Activated CD4-positive, CD25-positive, alpha-beta regulatory T cell treated with anti-CD3 and anti-CD28 coated beads, Interleukin-2, amount 50 U/mL, for 72 hours (primary cell): ENCODE measurements around the gene OR2AG1.
"Not testable (repeated sequence)": the region's sequence is repeated elsewhere in the genome, so short reads cannot be mapped to it uniquely, and the experiment has no call there.

Experiments used
- DNase-seq: peaks from one replicate; pipeline ENCODE4 v3.0.0; 2021

The OR2AG1 gene

DNA sequence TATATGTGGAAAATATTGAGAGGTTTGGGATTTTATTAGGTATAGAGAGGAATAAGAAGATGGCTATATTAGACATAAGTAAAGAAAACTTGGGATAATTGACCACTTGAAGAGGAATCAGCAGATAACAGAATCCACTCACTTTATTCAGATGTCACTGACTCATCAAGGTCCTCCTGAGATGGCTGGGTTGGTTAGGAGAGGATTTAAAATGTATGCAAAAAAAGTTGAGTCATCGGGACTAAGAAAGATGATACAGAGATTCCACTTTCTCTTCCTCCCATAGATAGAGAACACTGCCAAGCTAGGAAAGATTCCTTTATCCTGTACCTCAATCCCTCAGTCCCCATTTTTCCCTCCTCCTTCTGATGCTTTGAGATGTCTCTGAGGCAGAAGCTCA, 16.6 kb downstream of the OR2AG1 start, which contains the start of gene OR6A2:
Gene OR6A2, minus strand, starts transcription at position 288 of the 400 bp plus-strand sequence. CDS start 3,981 bp downstream, outside the sequence.
- DNase-seq: no peak

DNA sequence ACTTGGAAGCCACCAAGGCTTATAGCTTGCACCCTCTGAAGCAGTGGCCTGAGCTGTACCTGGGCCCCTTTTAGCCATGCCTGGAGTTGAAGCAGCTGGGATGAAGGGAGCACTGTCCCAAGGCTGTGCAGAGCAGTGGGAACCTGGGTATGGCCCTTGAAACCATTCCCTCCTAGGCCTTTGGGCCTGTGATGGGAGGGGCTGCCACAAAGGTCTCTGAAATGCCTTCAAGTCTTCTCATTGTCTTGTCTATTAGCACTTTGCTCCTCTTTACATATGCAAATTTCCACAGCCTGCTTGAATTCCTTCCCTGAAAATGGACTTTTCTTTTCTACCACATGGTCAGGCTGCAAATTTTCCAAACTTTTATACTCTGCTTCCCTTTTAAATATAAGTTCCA, 18.3 kb downstream of the OR2AG1 start:
- not testable (repeated sequence) for DNase-seq

DNA sequence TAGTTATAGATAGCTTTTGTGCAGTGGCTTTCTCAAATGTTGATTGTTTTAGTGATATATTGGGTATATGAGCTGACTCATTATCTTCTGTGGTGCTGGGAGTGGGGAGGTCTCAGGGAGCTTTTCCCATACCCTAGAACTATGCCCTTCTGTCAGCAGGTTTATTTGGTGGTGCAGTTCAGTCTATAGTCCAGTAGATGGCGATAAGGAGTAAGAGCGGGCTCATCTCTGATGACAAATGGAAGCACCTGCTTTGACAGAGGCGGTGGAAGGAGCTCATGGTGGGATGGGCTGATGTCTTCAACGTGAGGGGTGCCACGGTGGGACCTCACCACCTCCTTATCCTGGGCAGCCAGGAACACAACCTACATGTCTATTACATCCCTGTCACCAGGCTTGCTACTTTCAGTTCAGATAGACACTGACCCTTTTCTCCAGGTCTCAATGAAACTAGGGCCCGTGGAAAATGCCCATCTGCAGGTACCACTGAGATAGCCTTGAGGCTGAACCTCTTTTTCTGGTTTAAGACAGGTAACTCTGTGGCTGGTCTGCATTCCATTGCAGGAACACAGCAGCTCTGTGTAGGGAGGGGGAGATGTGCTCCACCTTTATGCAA, 29.7 kb downstream of the OR2AG1 start:
- no peak for DNase-seq

DNA sequence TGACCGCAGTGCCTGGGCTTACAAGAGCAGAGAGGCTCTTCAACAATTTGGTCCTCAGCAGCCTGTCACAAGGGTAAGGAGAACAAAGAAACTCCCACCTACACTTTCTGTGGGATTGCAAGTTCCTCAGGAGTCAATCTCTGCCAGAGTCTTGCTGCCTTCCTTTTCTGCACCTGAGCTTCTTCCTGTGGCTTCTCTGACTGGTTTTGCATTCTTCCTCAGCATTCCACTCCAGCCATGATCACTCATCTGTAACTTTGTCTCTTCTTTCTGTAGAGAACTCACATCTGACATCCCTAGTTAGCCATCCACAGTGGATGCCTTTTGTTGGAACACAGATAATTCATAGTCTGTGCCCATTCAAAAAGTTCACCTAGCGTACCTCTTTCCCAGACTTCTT, 30.8 kb downstream of the OR2AG1 start:
- no peak for DNase-seq

DNA sequence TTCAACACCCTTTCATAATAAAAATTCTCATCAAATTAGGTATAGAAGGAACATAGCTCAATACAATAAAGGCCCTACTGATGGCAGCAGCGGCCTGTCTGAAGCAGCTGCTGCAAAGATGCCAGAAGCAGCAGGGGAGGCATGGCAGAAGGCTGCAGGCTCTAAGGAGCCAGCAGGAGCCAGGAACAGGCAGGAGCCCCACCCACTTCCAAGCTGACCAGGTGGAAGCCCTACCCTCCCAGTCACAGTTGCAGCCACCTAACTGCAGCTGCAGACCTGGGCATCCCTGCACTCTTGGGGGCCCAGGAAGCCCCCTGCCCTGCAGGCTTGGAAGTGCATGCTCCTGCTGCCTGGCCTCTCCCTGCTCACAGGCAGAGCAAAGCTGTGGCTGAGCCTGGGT, 34.9 kb downstream of the OR2AG1 start:
- DNase-seq: no peak

DNA sequence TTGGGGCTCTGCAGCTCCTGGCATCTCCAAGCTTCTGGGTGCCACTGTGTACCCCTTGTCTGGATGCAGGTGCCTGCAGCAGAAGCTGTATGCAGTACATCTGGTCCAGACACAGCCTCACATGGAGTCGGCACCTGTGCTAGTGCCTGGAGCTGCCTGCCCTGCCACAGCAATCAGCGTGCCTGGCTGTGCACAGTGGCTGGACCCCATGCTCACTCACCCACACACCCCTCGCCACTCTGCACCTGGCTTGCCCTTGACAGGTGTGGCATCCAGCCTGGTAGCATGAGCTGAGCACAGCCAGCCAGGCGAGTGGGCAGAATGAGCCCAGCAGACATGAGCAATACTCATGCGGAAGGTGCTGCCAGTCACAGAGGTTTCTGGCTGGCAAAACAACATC, 36.1 kb downstream of the OR2AG1 start:
- no peak for DNase-seq

DNA sequence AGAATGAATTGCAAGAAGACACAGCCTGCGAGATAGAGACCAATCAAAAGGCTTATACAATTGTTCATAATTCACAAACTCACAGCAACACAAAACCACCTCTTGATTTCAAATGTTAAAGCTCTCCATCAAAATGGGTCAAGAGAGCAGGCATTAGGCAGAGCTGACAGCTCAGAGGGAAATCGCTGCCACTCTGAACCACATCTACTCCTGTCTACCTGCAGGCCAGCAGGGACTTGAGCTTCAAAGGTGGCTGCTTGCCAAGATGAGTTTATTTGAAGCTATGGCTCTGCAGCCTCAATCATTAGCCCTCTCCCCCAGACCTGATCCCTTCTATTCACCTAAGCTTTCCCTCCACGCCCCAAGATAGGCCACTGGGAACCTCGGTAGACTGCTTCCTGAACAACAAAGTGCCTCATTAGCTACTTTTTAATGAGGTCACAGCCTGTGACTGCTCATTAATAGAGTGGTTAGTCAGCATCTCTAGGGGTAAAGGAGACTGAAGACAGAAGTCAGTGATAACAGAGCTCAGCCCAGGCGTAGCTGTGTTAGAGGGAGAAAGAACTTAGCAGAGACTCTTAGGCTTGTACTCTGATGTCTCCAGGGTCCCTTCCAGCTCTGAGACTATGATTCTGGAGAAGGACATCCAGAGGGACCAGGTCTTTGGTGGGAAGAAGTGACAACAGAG, 41.5 kb downstream of the OR2AG1 start:
- no peak for DNase-seq

DNA sequence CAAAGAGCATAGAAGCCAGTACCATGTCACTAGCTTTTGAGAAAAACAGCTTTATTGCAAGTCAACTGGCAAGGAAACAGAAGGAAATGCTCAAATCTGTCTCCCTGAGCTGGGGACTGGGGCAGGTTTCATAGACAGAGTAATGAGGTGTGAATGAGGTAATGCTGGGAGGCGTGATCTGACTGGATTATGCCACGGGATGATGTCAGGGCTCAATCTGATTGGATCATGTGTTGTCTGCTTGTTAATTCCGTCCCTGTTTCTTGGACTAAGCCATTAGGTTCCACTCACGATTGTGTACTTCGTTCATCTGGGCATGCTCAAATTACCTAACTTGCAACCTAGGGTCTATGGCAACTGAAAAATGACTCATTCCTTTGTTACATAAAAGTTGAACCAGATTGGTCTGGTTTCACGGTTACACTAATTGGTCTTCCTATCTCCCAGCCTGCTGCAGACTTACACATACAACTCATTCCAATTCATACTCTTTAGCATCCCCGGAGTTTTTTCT, 42.5 kb downstream of the OR2AG1 start:
- no peak for DNase-seq

DNA sequence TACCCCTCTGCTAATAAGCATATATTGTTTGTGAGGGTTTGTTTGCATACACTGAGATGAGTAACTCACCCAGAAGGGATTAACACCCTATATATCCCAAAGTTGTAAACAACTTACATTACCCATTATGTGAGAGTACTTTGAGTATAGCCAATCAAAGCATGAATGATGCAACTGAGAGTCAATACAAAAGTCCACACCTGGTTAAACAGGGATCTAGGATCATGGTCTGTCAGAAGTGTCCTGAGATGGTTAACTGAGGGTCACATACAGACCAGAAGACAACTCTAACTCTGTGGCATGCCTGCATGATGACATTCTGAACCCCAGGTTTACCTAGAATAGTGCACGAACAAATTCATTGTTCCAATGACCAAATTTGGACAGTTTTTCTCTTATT, 45.3 kb downstream of the OR2AG1 start:
- DNase-seq: no peak

DNA sequence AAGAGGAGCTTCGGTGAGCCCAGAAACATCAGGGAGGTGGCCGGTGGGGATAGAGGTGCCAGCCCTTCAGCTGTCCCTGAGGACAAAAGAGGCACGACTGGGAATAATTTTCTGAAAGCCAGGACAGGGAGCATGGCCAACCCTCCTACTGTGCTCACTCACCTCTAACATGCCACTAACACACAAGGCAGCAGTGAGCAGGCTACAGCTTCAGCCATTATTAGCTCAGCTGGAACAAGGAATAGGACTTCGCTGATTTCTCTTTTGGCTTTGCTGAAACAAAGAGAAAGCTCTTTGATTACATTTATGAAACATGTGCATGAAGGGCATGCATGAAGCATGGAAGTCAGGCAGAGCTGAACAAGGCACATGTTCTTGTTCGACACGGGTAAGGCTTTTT, 50.5 kb downstream of the OR2AG1 start:
- DNase-seq: no peak

DNA sequence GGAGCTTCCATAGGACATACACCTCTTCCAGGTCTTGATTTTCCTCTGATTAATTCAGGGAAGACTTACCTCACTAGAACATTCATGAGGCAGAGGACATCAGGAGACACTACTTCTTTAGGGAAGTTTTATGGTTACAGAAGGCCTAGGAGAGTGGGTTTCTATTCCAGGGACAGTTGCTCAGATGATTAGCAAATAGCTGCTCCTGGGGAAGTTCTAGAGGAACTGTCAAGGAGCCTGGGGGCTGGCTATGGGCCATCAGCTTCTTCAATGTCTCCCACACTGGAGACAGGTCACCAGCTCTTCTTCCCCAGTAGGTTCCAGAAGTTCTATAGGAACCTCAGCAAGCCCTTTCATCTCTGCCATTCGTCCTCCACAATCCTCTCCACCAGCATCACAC, 51.2 kb downstream of the OR2AG1 start:
- DNase-seq: no peak
